Measurements from ENCODE around the gene KIR3DL3.
"Not testable (repeated sequence)": the region's sequence is repeated elsewhere in the genome, so short reads cannot be mapped to it uniquely, and the experiment has no call there.

KIR3DL3 gene

GRCh38 chr19:54724142-54724541, at the start of gene KIR3DL3:
Gene KIR3DL3 (plus strand): TSS chr19:54724442. CDS start chr19:54724497, 55 bp downstream.
- no peak for DNase-seq (ENCODE audit: low spot score)

- DNase-seq (ENCODE audit: low spot score) = peak; percentile 49
Measured at GRCh38 chr19:54676210-54676834, 47.9 kb upstream of the KIR3DL3 start.

GRCh38 chr19:54677217-54677616, 47.0 kb upstream of the KIR3DL3 start:
- DNase-seq (ENCODE audit: low spot score) = no peak

- not testable (repeated sequence) for DNase-seq (ENCODE audit: low spot score)
Measured at GRCh38 chr19:54681596-54681995, 42.6 kb upstream of the KIR3DL3 start.

- DNase-seq (ENCODE audit: low spot score) = no peak
Measured at GRCh38 chr19:54682306-54682856, 41.9 kb upstream of the KIR3DL3 start.

GRCh38 chr19:54684527-54684926, 39.7 kb upstream of the KIR3DL3 start:
- DNase-seq (ENCODE audit: low spot score) = peak; percentile 30

- no peak for DNase-seq (ENCODE audit: low spot score)
Measured at GRCh38 chr19:54691582-54692297, 32.5 kb upstream of the KIR3DL3 start.

GRCh38 chr19:54692298-54692615, 32.0 kb upstream of the KIR3DL3 start:
- no peak for DNase-seq (ENCODE audit: low spot score)

GRCh38 chr19:54694648-54695047, 29.6 kb upstream of the KIR3DL3 start:
- no peak for DNase-seq (ENCODE audit: low spot score)

- DNase-seq (ENCODE audit: low spot score) = no peak
Measured at GRCh38 chr19:54696117-54696548, 28.1 kb upstream of the KIR3DL3 start.

GRCh38 chr19:54696766-54697165, 27.5 kb upstream of the KIR3DL3 start:
- DNase-seq (ENCODE audit: low spot score) = no peak

GRCh38 chr19:54697716-54698115, 26.5 kb upstream of the KIR3DL3 start:
- not testable (repeated sequence) for DNase-seq (ENCODE audit: low spot score)

- DNase-seq (ENCODE audit: low spot score) = no peak
Measured at GRCh38 chr19:54704928-54705327, 19.3 kb upstream of the KIR3DL3 start.

GRCh38 chr19:54707962-54708361, 16.3 kb upstream of the KIR3DL3 start:
- no peak for DNase-seq (ENCODE audit: low spot score)

GRCh38 chr19:54708781-54709180, 15.5 kb upstream of the KIR3DL3 start:
- no peak for DNase-seq (ENCODE audit: low spot score)

GRCh38 chr19:54709212-54709948, 14.9 kb upstream of the KIR3DL3 start:
- no peak for DNase-seq (ENCODE audit: low spot score)

- not testable (repeated sequence) for DNase-seq (ENCODE audit: low spot score)
Measured at GRCh38 chr19:54709956-54710355, 14.3 kb upstream of the KIR3DL3 start.

- DNase-seq (ENCODE audit: low spot score) = no peak
Measured at GRCh38 chr19:54724644-54725043, 402 bp downstream of the KIR3DL3 start.

GRCh38 chr19:54725321-54725720, 1.1 kb downstream of the KIR3DL3 start:
- no peak for DNase-seq (ENCODE audit: low spot score)

GRCh38 chr19:54727562-54727961, 3.3 kb downstream of the KIR3DL3 start:
- DNase-seq (ENCODE audit: low spot score) = no peak

GRCh38 chr19:54728167-54728566, 3.9 kb downstream of the KIR3DL3 start:
- no peak for DNase-seq (ENCODE audit: low spot score)

GRCh38 chr19:54729416-54730188, 5.4 kb downstream of the KIR3DL3 start:
- no peak for DNase-seq (ENCODE audit: low spot score)

Measured in LoVo (cell line).